ENCODE results near the gene KIAA0232. TPM values are rescaled to one million over a fixed set of nuclear protein-coding genes. Genes with fewer than 3 reads are reported as not detected.

The KIAA0232 gene
- total RNA-seq, 1 donor from 2014 or later: 27.2 TPM

DNA sequence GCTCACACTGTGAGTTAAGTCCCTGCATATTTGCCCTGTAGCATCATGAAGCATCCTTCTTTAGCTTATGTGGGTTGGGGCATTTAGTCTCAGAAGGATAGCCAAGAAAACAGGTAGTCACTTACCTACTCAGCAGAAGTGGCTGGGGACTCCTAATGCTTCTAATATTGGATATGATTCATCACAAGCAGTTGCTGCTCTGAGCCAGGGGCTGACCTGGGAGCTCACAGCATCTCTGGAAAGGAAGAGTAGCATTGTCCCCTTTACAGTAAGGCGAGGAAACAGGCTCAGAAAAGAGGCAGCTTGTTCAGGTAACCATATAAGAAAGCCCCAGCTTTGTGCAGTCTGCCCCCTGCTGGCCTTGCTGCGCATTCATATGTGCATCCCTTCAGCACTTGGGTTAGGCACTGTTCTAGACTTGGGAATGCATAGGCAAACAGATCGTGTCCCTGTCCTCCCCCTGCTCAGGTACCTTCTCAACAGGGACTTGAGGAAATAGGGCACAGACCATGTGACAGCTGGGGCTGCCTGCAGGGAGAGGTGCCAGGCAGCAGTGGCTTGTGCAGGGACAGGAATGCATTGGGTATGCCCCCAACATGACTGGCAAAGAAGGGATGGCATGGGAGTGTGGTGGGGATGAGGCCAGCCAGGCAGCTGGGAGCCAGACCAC, 91.4 kb downstream of the KIAA0232 start:
- Mint-ChIP-seq H3K4me1 (ENCODE audit: unreplicated experiment) (peaks cover 8% of the 10 kb centered on the region), H3K36me3 (ENCODE audit: low read depth, unreplicated experiment) (peaks cover 40% of the 10 kb centered on the region)
- TF ChIP-seq, protein P1, sequence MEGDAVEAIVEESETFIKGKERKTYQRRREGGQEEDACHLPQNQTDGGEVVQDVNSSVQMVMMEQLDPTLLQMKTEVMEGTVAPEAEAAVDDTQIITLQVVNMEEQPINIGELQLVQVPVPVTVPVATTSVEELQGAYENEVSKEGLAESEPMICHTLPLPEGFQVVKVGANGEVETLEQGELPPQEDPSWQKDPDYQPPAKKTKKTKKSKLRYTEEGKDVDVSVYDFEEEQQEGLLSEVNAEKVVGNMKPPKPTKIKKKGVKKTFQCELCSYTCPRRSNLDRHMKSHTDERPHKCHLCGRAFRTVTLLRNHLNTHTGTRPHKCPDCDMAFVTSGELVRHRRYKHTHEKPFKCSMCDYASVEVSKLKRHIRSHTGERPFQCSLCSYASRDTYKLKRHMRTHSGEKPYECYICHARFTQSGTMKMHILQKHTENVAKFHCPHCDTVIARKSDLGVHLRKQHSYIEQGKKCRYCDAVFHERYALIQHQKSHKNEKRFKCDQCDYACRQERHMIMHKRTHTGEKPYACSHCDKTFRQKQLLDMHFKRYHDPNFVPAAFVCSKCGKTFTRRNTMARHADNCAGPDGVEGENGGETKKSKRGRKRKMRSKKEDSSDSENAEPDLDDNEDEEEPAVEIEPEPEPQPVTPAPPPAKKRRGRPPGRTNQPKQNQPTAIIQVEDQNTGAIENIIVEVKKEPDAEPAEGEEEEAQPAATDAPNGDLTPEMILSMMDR (IDR thresholded peaks at IDR 0.05; ENCODE audit: unreplicated experiment): peak; percentile 79

DNA sequence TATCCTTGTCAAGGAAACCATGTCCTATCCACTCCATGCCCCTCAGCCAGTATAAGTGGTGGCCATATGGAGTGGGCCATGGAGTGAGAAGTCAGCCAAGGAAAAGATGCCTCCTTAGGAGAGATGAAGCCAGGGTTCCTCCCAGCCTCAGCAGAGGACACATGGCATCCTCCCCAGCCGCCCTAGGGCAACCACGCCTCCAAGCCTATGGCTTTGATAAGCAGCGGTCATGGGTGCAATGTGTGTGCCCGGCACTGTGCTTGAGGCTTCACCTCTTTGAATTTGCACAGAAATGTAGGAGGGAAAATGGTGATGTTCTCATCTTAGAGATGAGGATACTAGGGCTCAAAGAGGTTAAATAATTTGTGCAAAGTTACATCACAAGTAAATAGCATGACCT, 92.5 kb downstream of the KIAA0232 start:
- no peaks in the 10 kb centered on the region for H3K9me3 Mint-ChIP-seq (ENCODE audit: unreplicated experiment)
- DNase-seq (ENCODE audit: low spot score): no peak
- H3K4me3 Mint-ChIP-seq (ENCODE audit: unreplicated experiment): no peak overlapping the region
- peaks cover 8% of the 10 kb centered on the region for H3K4me1 Mint-ChIP-seq (ENCODE audit: unreplicated experiment)
- no peak overlapping the region for H3K27ac Mint-ChIP-seq (ENCODE audit: unreplicated experiment)
- peaks cover 8% of the 10 kb centered on the region for H3K27me3 Mint-ChIP-seq (ENCODE audit: unreplicated experiment)
- peaks cover 47% of the 10 kb centered on the region for H3K36me3 Mint-ChIP-seq (ENCODE audit: low read depth, unreplicated experiment)
- TF ChIP-seq, protein P1 (IDR thresholded peaks at IDR 0.05; ENCODE audit: unreplicated experiment): no peak

More for the DNA sequence above, 91.4 kb downstream of the KIAA0232 start:
- H3K27me3 Mint-ChIP-seq (ENCODE audit: unreplicated experiment): peaks cover 6% of the 10 kb centered on the region
- peak; percentile 75 for DNase-seq (ENCODE audit: low spot score)
- H3K9me3 Mint-ChIP-seq (ENCODE audit: unreplicated experiment): no peaks in the 10 kb centered on the region
- H3K27ac Mint-ChIP-seq (ENCODE audit: unreplicated experiment): no peak overlapping the region
- H3K4me3 Mint-ChIP-seq (ENCODE audit: unreplicated experiment): no peak overlapping the region

DNA sequence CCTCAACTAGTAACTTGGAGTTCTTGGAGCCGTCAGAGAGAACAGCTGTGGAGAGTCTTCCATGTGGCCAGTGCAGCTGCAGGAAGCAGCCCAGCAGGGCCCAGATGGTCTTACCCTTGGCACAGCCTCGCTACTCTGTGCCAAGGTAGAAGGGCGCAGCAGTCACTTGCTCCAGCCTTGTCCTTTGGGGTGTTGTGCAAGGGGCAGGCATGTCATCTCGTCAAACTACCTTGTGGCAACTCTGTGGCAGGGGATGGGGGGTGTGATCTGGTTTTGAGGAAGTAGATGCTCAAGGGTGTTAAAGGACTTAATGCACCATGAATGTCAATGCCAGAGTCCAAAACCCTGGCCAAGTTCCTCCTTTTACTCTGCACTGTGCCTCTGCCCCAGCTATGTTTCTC, 92.9 kb downstream of the KIAA0232 start:
- Mint-ChIP-seq H3K36me3 (ENCODE audit: low read depth, unreplicated experiment) (peaks cover 49% of the 10 kb centered on the region), H3K9me3 (ENCODE audit: unreplicated experiment) (no peaks in the 10 kb centered on the region), H3K27ac (ENCODE audit: unreplicated experiment) (no peak overlapping the region), H3K27me3 (ENCODE audit: unreplicated experiment) (peaks cover 8% of the 10 kb centered on the region), H3K4me3 (ENCODE audit: unreplicated experiment) (no peak overlapping the region), H3K4me1 (ENCODE audit: unreplicated experiment) (peaks cover 8% of the 10 kb centered on the region)
- TF ChIP-seq, protein P1 (IDR thresholded peaks at IDR 0.05; ENCODE audit: unreplicated experiment): no peak
- DNase-seq (ENCODE audit: low spot score): no peak

DNA sequence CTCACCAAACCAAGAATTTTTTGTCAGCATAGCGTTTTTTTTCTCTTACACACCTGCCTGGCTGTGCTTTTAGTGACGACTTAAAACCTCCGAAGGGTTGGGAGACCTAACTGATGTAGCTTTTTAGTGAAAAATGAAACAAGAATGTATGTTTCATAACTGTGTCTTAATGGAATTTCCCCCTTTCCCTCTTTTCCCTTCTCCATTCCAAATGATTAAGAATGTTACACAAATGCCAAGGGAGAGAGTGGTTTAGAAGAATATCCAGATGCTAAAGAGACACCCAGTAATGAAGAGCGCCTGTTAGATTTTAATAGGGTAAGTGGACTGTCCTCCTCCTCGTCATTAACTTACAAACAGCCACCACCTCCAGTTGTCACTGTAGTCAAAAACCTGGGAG, 93.9 kb downstream of the KIAA0232 start:
- no peak for DNase-seq (ENCODE audit: low spot score)
- Mint-ChIP-seq H3K9me3 (ENCODE audit: unreplicated experiment) (no peaks in the 10 kb centered on the region), H3K27me3 (ENCODE audit: unreplicated experiment) (peaks cover 8% of the 10 kb centered on the region), H3K27ac (ENCODE audit: unreplicated experiment) (no peak overlapping the region), H3K4me1 (ENCODE audit: unreplicated experiment) (peaks cover 8% of the 10 kb centered on the region), H3K36me3 (ENCODE audit: low read depth, unreplicated experiment) (peaks cover 57% of the 10 kb centered on the region), H3K4me3 (ENCODE audit: unreplicated experiment) (peak overlapping the region; percentile 53)
- TF ChIP-seq, protein P1 (IDR thresholded peaks at IDR 0.05; ENCODE audit: unreplicated experiment): no peak

DNA sequence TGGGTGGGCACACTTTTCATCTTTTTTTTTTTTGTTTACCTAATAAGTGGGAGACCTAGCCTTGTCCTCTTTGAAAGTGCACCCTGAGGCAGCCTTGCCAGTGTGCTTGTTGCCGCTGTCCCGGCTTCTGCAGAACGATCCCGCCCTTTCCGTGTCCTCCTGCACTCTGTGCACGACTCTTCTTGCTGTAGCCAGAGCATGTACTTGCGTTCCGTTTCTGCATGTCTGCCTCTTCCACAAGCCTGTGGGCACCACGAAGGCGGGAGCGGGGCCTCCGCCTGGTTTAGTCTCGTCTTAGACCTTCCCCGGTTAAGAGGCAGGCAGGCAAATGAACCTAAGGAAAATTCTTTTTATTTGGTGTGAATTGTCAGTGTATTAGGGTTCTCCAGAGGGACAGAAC, 94.5 kb downstream of the KIAA0232 start:
- Mint-ChIP-seq H3K36me3 (ENCODE audit: low read depth, unreplicated experiment) (peaks cover 51% of the 10 kb centered on the region), H3K27me3 (ENCODE audit: unreplicated experiment) (peaks cover 8% of the 10 kb centered on the region), H3K9me3 (ENCODE audit: unreplicated experiment) (no peaks in the 10 kb centered on the region), H3K4me3 (ENCODE audit: unreplicated experiment) (peak overlapping the region; percentile 38), H3K4me1 (ENCODE audit: unreplicated experiment) (peaks cover 8% of the 10 kb centered on the region), H3K27ac (ENCODE audit: unreplicated experiment) (no peak overlapping the region)
- DNase-seq (ENCODE audit: low spot score): no peak
- TF ChIP-seq, protein P1 (IDR thresholded peaks at IDR 0.05; ENCODE audit: unreplicated experiment): no peak

Measured in endothelial cell (in vitro differentiated cells).